Psoas muscle (tissue), 8 donors: ENCODE measurements around the gene FUBP1. TPM values are rescaled to one million over a fixed set of nuclear protein-coding genes. Genes with fewer than 3 reads are reported as not detected.

Experiments
- ATAC-seq, 4 donors: fragments of 200-7000 bp; cut with Tn5 transposase; one replicate each; pipeline ENCODE4 v1.9.1; 2020; ENCODE audit warnings: moderate library complexity in 3 of 4, mild to moderate bottlenecking in 2 of 4
- DNase-seq, 2 donors: peaks; one replicate each; pipeline ENCODE4 v3.0.0-alpha.2; 2020
- H3K27ac ChIP-seq: fragments of 200-600 bp; one replicate; pipeline ENCODE4 v1.8.0; 2022
- H3K27me3 ChIP-seq, 3 donors: fragments of 200-600 bp in 1 of 3; one replicate each; pipeline versions ENCODE4 v1.6.1 to v1.8.0; 2013 to 2022; ENCODE audit warnings: low read length in 2 of 3, mild to moderate bottlenecking in 2 of 3, moderate library complexity in 1 of 3; ENCODE audit not compliant: insufficient read depth in 3 of 3
- H3K36me3 ChIP-seq, 2 donors: fragments of 200-600 bp in 1 of 2; one replicate each; pipeline versions ENCODE4 v1.6.1 to v1.8.0; 2013 to 2022; ENCODE audit warnings: low read depth in 1 of 2, mild to moderate bottlenecking in 1 of 2, moderate library complexity in 1 of 2; ENCODE audit not compliant: insufficient read depth in 1 of 2
- H3K4me1 ChIP-seq: fragments of 200-600 bp; one replicate; pipeline ENCODE4 v1.8.0; 2022
- H3K4me3 ChIP-seq: fragments of 200-600 bp; one replicate; pipeline ENCODE4 v1.8.0; 2022; ENCODE audit warnings: mild to moderate bottlenecking
- H3K9me3 ChIP-seq: fragments of 200-600 bp; one replicate; pipeline ENCODE4 v1.8.0; 2022
- CTCF ChIP-seq: fragments of 200-600 bp; IDR thresholded peaks from one replicate; pipeline ENCODE4 v1.8.0; 2022; ENCODE audit warnings: antibody characterized with exemption
- WGBS, 3 donors: extraction: QIAGEN DNeasy Blood & Tissue Kit; methylation state at CpG; one replicate each; pipeline versions ENCODE4 v1.1.6 to v1.1.7; 2013; 5-methylcytosine and 5-hydroxymethylcytosine counted together
- intact Hi-C, 2 donors: fragments of 100-400 bp; cut with DNase I; formaldehyde crosslinking; loops; one replicate each; pipeline versions ENCODE4 v1.11.0 to v1.14.2; 2022
- polyA plus RNA-seq, 3 donors: library from polyadenylated mRNA; stranded (reverse); fragments of 200-250 nt; gene quantifications; one replicate each; pipeline ENCODE4 v1.2.3, GENCODE V29; 2013
- total RNA-seq, 4 donors: library from RNA; stranded (reverse); fragmentation: NEBNext Ultra II Directional in 2 of 4; extraction: Animal tissue kit (Norgen Biotek cat#: 25700) in 2 of 4; gene quantifications; one replicate each; pipeline versions ENCODE4 v1.2.1 to v1.2.4, GENCODE V29; 2021 to 2023
- donor health status: healthy with polysubstance abuse.
- donor health status: DM: no; HTN: no; CAD: no; lungs with moderate emphysema.
- donor health status: Bipolar disorder and iron deficiency.
- donor health status: healthy.
- donor health status: DM: yes; HTN: yes; CAD: no.
- donor health status: DM: no; HTN: no; CAD: no.
- donor health status: DM: no; HTN: no; CAD: no.
- donor health status: DM: yes; HTN: yes; CAD: no.

FUBP1 gene
- total and polyA plus RNA-seq, 7 donors = 24.1 to 72.1 (median 50.9) TPM

DNA sequence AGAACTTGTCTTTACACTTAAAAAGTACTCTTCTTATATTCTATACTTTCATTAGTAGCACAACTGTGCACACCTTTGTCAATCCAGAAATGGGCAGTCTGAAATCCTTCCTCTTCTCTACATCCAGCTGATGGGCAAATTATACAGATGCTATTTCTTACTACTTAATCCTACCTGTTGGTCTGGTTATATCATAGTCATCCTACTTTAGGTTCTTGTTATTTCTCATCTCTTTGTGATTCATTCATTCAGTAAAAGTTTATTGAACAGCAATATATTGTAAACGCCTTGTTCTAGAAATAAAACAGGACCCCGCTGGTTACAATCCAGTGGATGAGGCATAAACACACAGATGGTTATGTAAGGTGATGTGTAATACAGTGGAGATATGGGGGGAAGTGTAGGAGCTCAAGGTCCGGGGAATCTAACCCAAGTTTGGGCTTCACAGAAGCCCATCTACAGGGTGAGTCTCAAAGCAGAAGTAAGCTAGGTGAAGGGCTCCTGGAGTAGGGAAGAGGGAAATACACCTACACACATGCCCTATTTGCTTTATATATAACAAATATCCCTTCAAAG, 11.8 kb upstream of the FUBP1 start:
- Histone ChIP-seq H3K4me3 (no peak overlapping the region), H3K9me3 (no peaks in the 10 kb centered on the region), H3K4me1 (peaks cover 18% of the 10 kb centered on the region), H3K27me3 (no peaks in the 10 kb centered on the region), H3K27ac (no peak overlapping the region), H3K36me3 (peaks cover 0 to 13% of the 10 kb centered on the region in 2 donors)
- intact Hi-C loops = no loop called here
- WGBS, 3 donors = 96% methylated on average over 3 of the region's 3 CpGs
- DNase-seq (no peak), ATAC-seq (no peak)
- no peak for TF ChIP-seq CTCF

GRCh38 chr1:77989744-77990143, 10.9 kb upstream of the FUBP1 start:
- TF ChIP-seq CTCF = no peak
- no peak for ATAC-seq
- Histone ChIP-seq H3K27ac (no peak overlapping the region), H3K36me3 (peaks cover 0 to 13% of the 10 kb centered on the region in 2 donors), H3K27me3 (no peaks in the 10 kb centered on the region), H3K9me3 (no peaks in the 10 kb centered on the region), H3K4me1 (peaks cover 28% of the 10 kb centered on the region), H3K4me3 (no peak overlapping the region)
- WGBS, 3 donors = 80 to 88% (median 86%) methylated on average over 2 of the region's 2 CpGs
- no peak for DNase-seq
- intact Hi-C loops = no loop called here

GRCh38 chr1:77987919-77988318, 9.0 kb upstream of the FUBP1 start:
- intact Hi-C loops = loop anchor here in 1 of 2 donors (2.0 kb wide), 1 partner anchor 13 kb away; no protein-coding TSS in a partner anchor
- no peak for TF ChIP-seq CTCF
- H3K27ac ChIP-seq = no peak overlapping the region
- H3K4me3 ChIP-seq = no peak overlapping the region
- H3K4me1 ChIP-seq = peaks cover 34% of the 10 kb centered on the region
- peak in 2 of 4 donors; percentile 22 to 35 for ATAC-seq
- WGBS, 3 donors = 36 to 73% (median 43%) methylated on average over 2 of the region's 2 CpGs
- no peak for DNase-seq
- H3K9me3 ChIP-seq = no peaks in the 10 kb centered on the region
- H3K36me3 ChIP-seq = peaks cover 0 to 6% of the 10 kb centered on the region in 2 donors
- H3K27me3 ChIP-seq = no peaks in the 10 kb centered on the region

DNA sequence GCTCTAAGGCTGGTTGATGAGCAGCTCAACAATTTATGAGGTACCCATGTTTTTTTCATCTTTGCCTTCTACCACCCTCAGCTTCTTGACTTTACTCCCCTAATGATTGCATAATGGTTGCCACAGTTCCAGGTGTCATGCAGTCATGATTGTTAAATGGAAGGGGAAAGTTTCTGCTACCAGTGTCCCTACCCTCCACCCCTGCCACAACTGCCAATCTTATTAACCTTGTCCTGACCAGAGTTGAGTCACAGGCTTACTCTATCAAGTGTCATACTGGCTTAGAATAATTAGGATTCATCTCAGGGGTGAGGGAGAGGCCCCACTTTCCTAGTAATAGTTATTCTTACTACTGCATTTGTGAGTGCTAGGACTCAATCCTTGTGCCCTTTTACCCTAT, 7.9 kb upstream of the FUBP1 start:
- Histone ChIP-seq H3K4me1 (peaks cover 35% of the 10 kb centered on the region), H3K36me3 (no peaks in the 10 kb centered on the region), H3K27me3 (no peaks in the 10 kb centered on the region), H3K9me3 (no peaks in the 10 kb centered on the region), H3K27ac (no peak overlapping the region), H3K4me3 (no peak overlapping the region)
- intact Hi-C loops = loop anchor here in 1 of 2 donors (2.0 kb wide), 1 partner anchor 14 kb away; no protein-coding TSS in a partner anchor
- DNase-seq (no peak), ATAC-seq (peak; percentile 39 to 79 (median 56))
- TF ChIP-seq CTCF = no peak

- Histone ChIP-seq H3K4me3 (no peak overlapping the region), H3K36me3 (no peaks in the 10 kb centered on the region), H3K4me1 (peaks cover 45% of the 10 kb centered on the region), H3K27ac (peak overlapping the region; percentile 54), H3K27me3 (no peaks in the 10 kb centered on the region), H3K9me3 (no peaks in the 10 kb centered on the region)
- ATAC-seq (no peak), DNase-seq (no peak)
- TF ChIP-seq CTCF = no peak
- WGBS, 3 donors = 82 to 93% (median 85%) methylated on average over 4 of the region's 4 CpGs
- intact Hi-C loops = no loop called here
Observed at GRCh38 chr1:77984629-77985028, 5.8 kb upstream of the FUBP1 start.
